Brain pericyte (primary cell): ENCODE results near the gene NME3.
"Not testable (repeated sequence)": the region's sequence is repeated elsewhere in the genome, so short reads cannot be mapped to it uniquely, and the experiment has no call there.

Experiments used
- DNase-seq: peaks from one replicate; pipeline ENCODE4 v3.0.0-alpha.2; 2012; ENCODE audit warnings: low read depth, low spot score

NME3 gene

GRCh38 chr16:1771188-1771863 is at the start of gene NME3:
TSS of gene NME3 (minus strand) at chr16:1771543. CDS start at chr16:1771534, 9 bp downstream.
- no peak for DNase-seq

GRCh38 chr16:1820946-1821290 is 49.6 kb upstream of the NME3 start:
- DNase-seq = no peak

GRCh38 chr16:1820096-1820945 is 49.0 kb upstream of the NME3 start:
- no peak for DNase-seq

- DNase-seq = no peak
Observed at GRCh38 chr16:1819611-1820010, 48.3 kb upstream of the NME3 start.

GRCh38 chr16:1818873-1819525 is 47.7 kb upstream of the NME3 start:
- DNase-seq = no peak

GRCh38 chr16:1818204-1818872 is 47.0 kb upstream of the NME3 start:
- no peak for DNase-seq

- no peak for DNase-seq
Observed at GRCh38 chr16:1817716-1818115, 46.4 kb upstream of the NME3 start.

- DNase-seq = no peak
Observed at GRCh38 chr16:1817276-1817589, 45.9 kb upstream of the NME3 start.

GRCh38 chr16:1816396-1817275 is 45.3 kb upstream of the NME3 start:
- DNase-seq = no peak

- DNase-seq = no peak
Observed at GRCh38 chr16:1815461-1815860, 44.1 kb upstream of the NME3 start.

GRCh38 chr16:1812732-1813163 is 41.4 kb upstream of the NME3 start:
- no peak for DNase-seq

- no peak for DNase-seq
Observed at GRCh38 chr16:1810536-1810935, 39.2 kb upstream of the NME3 start.

GRCh38 chr16:1810106-1810505 is 38.8 kb upstream of the NME3 start:
- no peak for DNase-seq

GRCh38 chr16:1809281-1809801 is 38.0 kb upstream of the NME3 start:
- DNase-seq = no peak

- no peak for DNase-seq
Observed at GRCh38 chr16:1808691-1809090, 37.3 kb upstream of the NME3 start.

GRCh38 chr16:1807626-1808025 is 36.3 kb upstream of the NME3 start:
- no peak for DNase-seq

- no peak for DNase-seq
Observed at GRCh38 chr16:1800701-1801100, 29.4 kb upstream of the NME3 start.

GRCh38 chr16:1799263-1799662 is 27.9 kb upstream of the NME3 start:
- DNase-seq = not testable (repeated sequence)

- no peak for DNase-seq
Observed at GRCh38 chr16:1794908-1795666, 23.7 kb upstream of the NME3 start.

- DNase-seq = no peak
Observed at GRCh38 chr16:1794221-1794871, 23.0 kb upstream of the NME3 start.
